ENCODE data around the gene TBC1D22B. TPM values are rescaled to one million over a fixed set of nuclear protein-coding genes. Genes with fewer than 3 reads are reported as not detected.

TBC1D22B gene
- total RNA-seq, 5 donors from 2014 or later (not counting 1 experiment from before 2014, with no cell fraction given) = 9.5 to 12.6 (median 10.7) TPM

- no peaks in the 10 kb centered on the region for H3K27me3 ChIP-seq (replicated peaks in 1 of 2; ENCODE audit: control insufficient read depth in 2 of 2, extremely low read depth in 1 of 2, insufficient read depth in 2 of 2, low read length in 1 of 2)
- no peak overlapping the region for H3K4me3 ChIP-seq (ENCODE audit: control insufficient read depth in 1 of 2, extremely low read depth in 1 of 2, low read length in 1 of 2)
- ATAC-seq (replicated peaks in 1 of 4) (no peak), DNase-seq (no peak)
- Mint-ChIP-seq H3K27me3 (no peaks in the 10 kb centered on the region), H3K4me1 (peaks cover 9 to 12% (median 11%) of the 10 kb centered on the region in 3 donors), H3K27ac (no peak overlapping the region), H3K36me3 (no peaks in the 10 kb centered on the region), H3K9me3 (no peaks in the 10 kb centered on the region), H3K4me3 (no peak overlapping the region)
- H3K27ac ChIP-seq (ENCODE audit: low read length) = no peak overlapping the region
- CTCF ChIA-PET = interaction anchor here (0.5 to 0.7 kb wide), 3 partner anchors 14 to 349 kb away, joined by 3 to 5 read pairs (median 4); no protein-coding TSS in a partner anchor
- H3K36me3 ChIP-seq (ENCODE audit: control insufficient read depth in 2 of 2, extremely low read depth in 1 of 2, insufficient read depth in 1 of 2, low read length in 1 of 2) = no peaks in the 10 kb centered on the region
- H3K4me1 ChIP-seq (ENCODE audit: control insufficient read depth in 1 of 2, extremely low read depth in 1 of 2, insufficient read depth in 2 of 2, low read length in 2 of 2) = peaks cover 3 to 13% of the 10 kb centered on the region in 2 experiments
- no peaks in the 10 kb centered on the region for H3K9me3 ChIP-seq
- 84% methylated on average over 3 of the region's 5 CpGs for WGBS (ENCODE audit: insufficient coverage)
- POLR2A ChIA-PET = interaction anchor here in 1 of 2 donors (0.5 kb wide), 1 partner anchor 248 kb away, joined by 7 read pairs; no protein-coding TSS in a partner anchor
Measured at GRCh38 chr6:37225350-37226169, 32.0 kb upstream of the TBC1D22B start.

GRCh38 chr6:37230104-37230503 is 27.5 kb upstream of the TBC1D22B start:
- ATAC-seq (replicated peaks in 1 of 4) = no peak
- WGBS (ENCODE audit: insufficient coverage) = 97% methylated on average over 5 of the region's 6 CpGs
- ChIA-PET POLR2A (no interaction called here), CTCF (no interaction called here)
- Mint-ChIP-seq H3K4me3 (no peak overlapping the region), H3K27me3 (peaks cover 0 to 4% of the 10 kb centered on the region in 2 donors), H3K36me3 (no peaks in the 10 kb centered on the region), H3K4me1 (no peaks in the 10 kb centered on the region), H3K27ac (no peak overlapping the region), H3K9me3 (no peaks in the 10 kb centered on the region)
- Histone ChIP-seq H3K4me3 (ENCODE audit: control insufficient read depth in 1 of 2, extremely low read depth in 1 of 2, low read length in 1 of 2) (no peak overlapping the region), H3K27me3 (replicated peaks in 1 of 2; ENCODE audit: control insufficient read depth in 2 of 2, extremely low read depth in 1 of 2, insufficient read depth in 2 of 2, low read length in 1 of 2) (no peaks in the 10 kb centered on the region), H3K9me3 (no peaks in the 10 kb centered on the region), H3K4me1 (ENCODE audit: control insufficient read depth in 1 of 2, extremely low read depth in 1 of 2, insufficient read depth in 2 of 2, low read length in 2 of 2) (no peaks in the 10 kb centered on the region), H3K27ac (ENCODE audit: low read length) (no peak overlapping the region), H3K36me3 (ENCODE audit: control insufficient read depth in 2 of 2, extremely low read depth in 1 of 2, insufficient read depth in 1 of 2, low read length in 1 of 2) (no peaks in the 10 kb centered on the region)
- no peak for DNase-seq

GRCh38 chr6:37232430-37233017 is 25.0 kb upstream of the TBC1D22B start:
- no peak overlapping the region for H3K4me3 Mint-ChIP-seq
- DNase-seq (no peak), ATAC-seq (replicated peaks in 1 of 4) (no peak)
- peaks cover 0 to 4% of the 10 kb centered on the region in 2 donors for H3K27me3 Mint-ChIP-seq
- no peaks in the 10 kb centered on the region for H3K4me1 Mint-ChIP-seq
- H3K9me3 Mint-ChIP-seq = no peaks in the 10 kb centered on the region
- Histone ChIP-seq H3K27ac (ENCODE audit: low read length) (no peak overlapping the region), H3K4me1 (ENCODE audit: control insufficient read depth in 1 of 2, extremely low read depth in 1 of 2, insufficient read depth in 2 of 2, low read length in 2 of 2) (no peaks in the 10 kb centered on the region), H3K9me3 (no peaks in the 10 kb centered on the region), H3K36me3 (ENCODE audit: control insufficient read depth in 2 of 2, extremely low read depth in 1 of 2, insufficient read depth in 1 of 2, low read length in 1 of 2) (no peaks in the 10 kb centered on the region), H3K27me3 (replicated peaks in 1 of 2; ENCODE audit: control insufficient read depth in 2 of 2, extremely low read depth in 1 of 2, insufficient read depth in 2 of 2, low read length in 1 of 2) (no peaks in the 10 kb centered on the region), H3K4me3 (ENCODE audit: control insufficient read depth in 1 of 2, extremely low read depth in 1 of 2, low read length in 1 of 2) (no peak overlapping the region)
- ChIA-PET CTCF (interaction anchor here in 1 of 2 donors (0.5 kb wide), 1 partner anchor 617 kb away, joined by 6 read pairs; no protein-coding TSS in a partner anchor), POLR2A (interaction anchor here (0.6 to 0.7 kb wide), 2 partner anchors 9 to 1209 kb away, joined by 3 to 4 read pairs; no protein-coding TSS in a partner anchor)
- 95% methylated on average over 5 of the region's 5 CpGs for WGBS (ENCODE audit: insufficient coverage)
- H3K36me3 Mint-ChIP-seq = no peaks in the 10 kb centered on the region
- H3K27ac Mint-ChIP-seq = no peak overlapping the region

GRCh38 chr6:37233541-37233940 is 24.0 kb upstream of the TBC1D22B start:
- H3K27me3 ChIP-seq (replicated peaks in 1 of 2; ENCODE audit: control insufficient read depth in 2 of 2, extremely low read depth in 1 of 2, insufficient read depth in 2 of 2, low read length in 1 of 2) = no peaks in the 10 kb centered on the region
- H3K27me3 Mint-ChIP-seq = peaks cover 0 to 4% of the 10 kb centered on the region in 2 donors
- H3K27ac ChIP-seq (ENCODE audit: low read length) = no peak overlapping the region
- no peaks in the 10 kb centered on the region for H3K9me3 Mint-ChIP-seq
- CTCF ChIA-PET = no interaction called here
- DNase-seq (no peak), ATAC-seq (replicated peaks in 1 of 4) (no peak)
- WGBS (ENCODE audit: insufficient coverage) = 93% methylated on average over 3 of the region's 7 CpGs
- H3K4me3 ChIP-seq (ENCODE audit: control insufficient read depth in 1 of 2, extremely low read depth in 1 of 2, low read length in 1 of 2) = no peak overlapping the region
- H3K4me3 Mint-ChIP-seq = no peak overlapping the region
- no peak overlapping the region for H3K27ac Mint-ChIP-seq
- no peaks in the 10 kb centered on the region for H3K4me1 ChIP-seq (ENCODE audit: control insufficient read depth in 1 of 2, extremely low read depth in 1 of 2, insufficient read depth in 2 of 2, low read length in 2 of 2)
- POLR2A ChIA-PET = interaction anchor here in 1 of 2 donors (0.7 kb wide), 1 partner anchor 10 kb away, joined by 4 read pairs; no protein-coding TSS in a partner anchor
- no peaks in the 10 kb centered on the region for H3K9me3 ChIP-seq
- H3K36me3 Mint-ChIP-seq = no peaks in the 10 kb centered on the region
- H3K4me1 Mint-ChIP-seq = no peaks in the 10 kb centered on the region
- H3K36me3 ChIP-seq (ENCODE audit: control insufficient read depth in 2 of 2, extremely low read depth in 1 of 2, insufficient read depth in 1 of 2, low read length in 1 of 2) = no peaks in the 10 kb centered on the region

- Mint-ChIP-seq H3K36me3 (no peaks in the 10 kb centered on the region), H3K9me3 (no peaks in the 10 kb centered on the region), H3K4me1 (peaks cover 10 to 12% (median 12%) of the 10 kb centered on the region in 3 donors), H3K27me3 (peaks cover 0 to 4% of the 10 kb centered on the region in 2 donors), H3K4me3 (no peak overlapping the region), H3K27ac (no peak overlapping the region)
- no peaks in the 10 kb centered on the region for H3K27me3 ChIP-seq (replicated peaks in 1 of 2; ENCODE audit: control insufficient read depth in 2 of 2, extremely low read depth in 1 of 2, insufficient read depth in 2 of 2, low read length in 1 of 2)
- ATAC-seq (replicated peaks in 1 of 4) (no peak), DNase-seq (no peak)
- no peak overlapping the region for H3K4me3 ChIP-seq (ENCODE audit: control insufficient read depth in 1 of 2, extremely low read depth in 1 of 2, low read length in 1 of 2)
- H3K27ac ChIP-seq (ENCODE audit: low read length) = no peak overlapping the region
- ChIA-PET CTCF (interaction anchor here in 1 of 2 donors (1.4 kb wide), 1 partner anchor 15 kb away, joined by 4 read pairs; no protein-coding TSS in a partner anchor), POLR2A (no interaction called here)
- no peaks in the 10 kb centered on the region for H3K9me3 ChIP-seq
- H3K36me3 ChIP-seq (ENCODE audit: control insufficient read depth in 2 of 2, extremely low read depth in 1 of 2, insufficient read depth in 1 of 2, low read length in 1 of 2) = no peaks in the 10 kb centered on the region
- H3K4me1 ChIP-seq (ENCODE audit: control insufficient read depth in 1 of 2, extremely low read depth in 1 of 2, insufficient read depth in 2 of 2, low read length in 2 of 2) = peaks cover 0 to 9% of the 10 kb centered on the region in 2 experiments
- 100% methylated on average over 1 of the region's 2 CpGs for WGBS (ENCODE audit: insufficient coverage)
Measured at GRCh38 chr6:37236921-37237320, 20.7 kb upstream of the TBC1D22B start.

GRCh38 chr6:37237789-37238188 is 19.8 kb upstream of the TBC1D22B start:
- H3K9me3 ChIP-seq = no peaks in the 10 kb centered on the region
- H3K27me3 ChIP-seq (replicated peaks in 1 of 2; ENCODE audit: control insufficient read depth in 2 of 2, extremely low read depth in 1 of 2, insufficient read depth in 2 of 2, low read length in 1 of 2) = no peaks in the 10 kb centered on the region
- no peak overlapping the region for H3K27ac ChIP-seq (ENCODE audit: low read length)
- Mint-ChIP-seq H3K27me3 (no peaks in the 10 kb centered on the region), H3K4me1 (peaks cover 10 to 12% (median 12%) of the 10 kb centered on the region in 3 donors), H3K9me3 (no peaks in the 10 kb centered on the region), H3K27ac (no peak overlapping the region), H3K4me3 (no peak overlapping the region), H3K36me3 (no peaks in the 10 kb centered on the region)
- ATAC-seq (replicated peaks in 1 of 4) (no peak), DNase-seq (no peak)
- peaks cover 0 to 9% of the 10 kb centered on the region in 2 experiments for H3K4me1 ChIP-seq (ENCODE audit: control insufficient read depth in 1 of 2, extremely low read depth in 1 of 2, insufficient read depth in 2 of 2, low read length in 2 of 2)
- no peak overlapping the region for H3K4me3 ChIP-seq (ENCODE audit: control insufficient read depth in 1 of 2, extremely low read depth in 1 of 2, low read length in 1 of 2)
- POLR2A ChIA-PET = interaction anchor here in 1 of 2 donors (0.6 kb wide), 1 partner anchor 632 kb away, joined by 4 read pairs; no protein-coding TSS in a partner anchor
- CTCF ChIA-PET = no interaction called here
- no peaks in the 10 kb centered on the region for H3K36me3 ChIP-seq (ENCODE audit: control insufficient read depth in 2 of 2, extremely low read depth in 1 of 2, insufficient read depth in 1 of 2, low read length in 1 of 2)

All from T-cell (primary cell).